ENCODE results near the gene CLIC2. TPM values are rescaled to one million over a fixed set of nuclear protein-coding genes. Genes with fewer than 3 reads are reported as not detected.

The CLIC2 gene
- polyA plus RNA-seq, 4 donors = 0.89 to 9.9 (median 5.8) TPM

DNA sequence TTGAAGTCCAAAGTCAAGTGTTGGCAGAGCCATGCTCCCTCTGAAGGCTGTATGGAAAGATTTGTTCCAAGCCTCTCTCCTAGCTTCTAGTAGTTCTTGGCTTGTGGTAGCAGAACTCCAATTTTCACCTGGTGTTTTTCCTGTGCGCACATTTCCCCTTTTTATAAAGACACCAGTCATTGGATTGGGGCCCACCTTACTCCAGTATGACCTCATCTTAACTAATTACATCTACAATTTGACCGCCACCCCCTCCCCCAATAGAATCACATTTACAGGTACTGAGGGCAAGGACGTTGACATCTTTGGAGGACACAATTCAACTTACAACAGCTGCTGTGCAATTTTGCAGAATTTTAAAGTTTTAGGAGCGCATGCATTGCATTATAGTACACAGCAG lies 86.9 kb downstream of the CLIC2 start:
- no peak for FAIRE-seq
- Histone ChIP-seq H3K27me3 (ENCODE audit: control insufficient read depth in 3 of 3, insufficient read depth in 3 of 3, low read length in 3 of 3) (no peaks in the 10 kb centered on the region), H3K36me3 (ENCODE audit: control insufficient read depth in 3 of 3, insufficient read depth in 2 of 3, low read depth in 1 of 3, low read length in 3 of 3) (no peaks in the 10 kb centered on the region), H3K9me3 (ENCODE audit: control insufficient read depth in 2 of 2, insufficient read depth in 1 of 2, low read depth in 1 of 2, low read length in 1 of 2) (no peaks in the 10 kb centered on the region), H3K27ac (ENCODE audit: low read depth in 1 of 3, low read length in 2 of 3) (no peak overlapping the region), H3K4me1 (ENCODE audit: control insufficient read depth in 3 of 3, insufficient read depth in 2 of 3, low read depth in 1 of 3, low read length in 2 of 3) (no peaks in the 10 kb centered on the region), H3K4me3 (ENCODE audit: low read depth in 1 of 3, low read length in 3 of 3) (no peak overlapping the region)
- no peak for DNase-seq
- WGBS, 3 donors = 68 to 78% (median 71%) methylated on average over 4 of the region's 4 CpGs

DNA sequence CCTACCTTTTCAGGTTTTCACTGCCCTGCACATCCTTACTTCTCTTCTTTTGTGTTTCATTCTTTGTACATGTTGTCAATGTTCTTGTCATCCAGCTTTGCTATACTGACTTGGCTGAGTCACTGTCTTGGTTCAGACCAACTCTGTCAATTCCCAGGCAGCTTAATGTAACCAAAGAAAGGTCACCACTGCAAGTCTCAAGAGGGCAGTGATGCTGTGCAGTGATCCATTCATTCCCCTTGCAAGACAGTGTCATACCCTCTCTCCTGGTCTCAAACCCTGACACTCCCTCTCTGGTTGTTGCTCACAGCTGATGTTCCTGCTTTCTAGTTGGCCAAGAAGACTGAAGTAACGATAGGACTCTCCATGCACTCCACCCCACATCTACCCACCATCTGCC lies 87.7 kb downstream of the CLIC2 start:
- FAIRE-seq (no peak), DNase-seq (no peak)
- 50 to 93% (median 89%) methylated on average over 1 of the region's 1 CpG for WGBS, 3 donors
- Histone ChIP-seq H3K9me3 (ENCODE audit: control insufficient read depth in 2 of 2, insufficient read depth in 1 of 2, low read depth in 1 of 2, low read length in 1 of 2) (no peaks in the 10 kb centered on the region), H3K36me3 (ENCODE audit: control insufficient read depth in 3 of 3, insufficient read depth in 2 of 3, low read depth in 1 of 3, low read length in 3 of 3) (no peaks in the 10 kb centered on the region), H3K27ac (ENCODE audit: low read depth in 1 of 3, low read length in 2 of 3) (no peak overlapping the region), H3K27me3 (ENCODE audit: control insufficient read depth in 3 of 3, insufficient read depth in 3 of 3, low read length in 3 of 3) (no peaks in the 10 kb centered on the region), H3K4me1 (ENCODE audit: control insufficient read depth in 3 of 3, insufficient read depth in 2 of 3, low read depth in 1 of 3, low read length in 2 of 3) (no peaks in the 10 kb centered on the region), H3K4me3 (ENCODE audit: low read depth in 1 of 3, low read length in 3 of 3) (no peak overlapping the region)

DNA sequence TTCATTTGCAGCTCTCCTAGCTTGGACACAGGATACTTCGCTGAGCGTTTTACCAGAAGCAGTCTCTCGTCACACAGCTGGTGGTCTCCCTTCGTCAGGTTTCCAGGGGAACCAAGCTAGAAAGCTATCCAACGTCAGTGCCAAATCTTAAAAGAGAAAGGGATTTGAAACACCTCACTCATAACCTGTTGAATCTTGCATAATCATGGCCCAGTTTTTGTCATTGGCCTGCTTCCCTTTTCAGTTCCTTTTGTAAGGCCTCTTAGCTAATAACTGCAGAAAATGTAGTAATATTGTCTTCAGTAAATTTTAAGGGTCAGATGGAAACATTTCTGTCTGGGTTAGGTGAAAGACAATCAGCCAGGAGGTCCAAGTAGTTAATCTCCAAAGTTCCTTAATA lies 92.1 kb downstream of the CLIC2 start:
- no peak for DNase-seq
- Histone ChIP-seq H3K27me3 (ENCODE audit: control insufficient read depth in 3 of 3, insufficient read depth in 3 of 3, low read length in 3 of 3) (no peaks in the 10 kb centered on the region), H3K36me3 (ENCODE audit: control insufficient read depth in 3 of 3, insufficient read depth in 2 of 3, low read depth in 1 of 3, low read length in 3 of 3) (peaks cover 0 to 4% (median 3%) of the 10 kb centered on the region in 3 donors), H3K9me3 (ENCODE audit: control insufficient read depth in 2 of 2, insufficient read depth in 1 of 2, low read depth in 1 of 2, low read length in 1 of 2) (no peaks in the 10 kb centered on the region), H3K4me1 (ENCODE audit: control insufficient read depth in 3 of 3, insufficient read depth in 2 of 3, low read depth in 1 of 3, low read length in 2 of 3) (no peaks in the 10 kb centered on the region), H3K4me3 (ENCODE audit: low read depth in 1 of 3, low read length in 3 of 3) (no peak overlapping the region), H3K27ac (ENCODE audit: low read depth in 1 of 3, low read length in 2 of 3) (no peak overlapping the region)
- no peak for FAIRE-seq
- 76 to 80% (median 77%) methylated on average over 5 of the region's 5 CpGs for WGBS, 3 donors

DNA sequence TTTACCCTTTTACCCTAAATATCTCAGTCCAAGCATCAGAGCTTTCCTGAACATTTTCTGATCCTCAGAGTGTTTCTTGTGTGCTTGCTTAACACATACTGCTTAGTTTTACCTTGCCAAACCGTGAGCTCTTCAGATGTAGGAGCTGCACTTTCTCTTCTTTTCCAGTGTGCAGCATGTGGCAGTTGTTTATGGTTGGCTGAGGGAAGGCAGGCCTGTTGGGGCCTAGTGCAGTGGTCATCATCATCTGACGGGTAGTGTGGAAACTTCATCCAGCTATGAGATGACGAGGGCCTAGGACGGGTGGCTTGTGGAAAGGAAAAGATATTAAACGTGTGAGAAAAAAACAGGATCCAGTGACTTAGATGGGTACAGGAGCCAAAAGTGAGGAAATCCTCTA lies 96.7 kb downstream of the CLIC2 start:
- Histone ChIP-seq H3K4me3 (ENCODE audit: low read depth in 1 of 3, low read length in 3 of 3) (no peak overlapping the region), H3K4me1 (ENCODE audit: control insufficient read depth in 3 of 3, insufficient read depth in 2 of 3, low read depth in 1 of 3, low read length in 2 of 3) (no peaks in the 10 kb centered on the region), H3K36me3 (ENCODE audit: control insufficient read depth in 3 of 3, insufficient read depth in 2 of 3, low read depth in 1 of 3, low read length in 3 of 3) (peaks cover 2 to 8% (median 3%) of the 10 kb centered on the region in 3 donors), H3K27ac (ENCODE audit: low read depth in 1 of 3, low read length in 2 of 3) (no peak overlapping the region), H3K9me3 (ENCODE audit: control insufficient read depth in 2 of 2, insufficient read depth in 1 of 2, low read depth in 1 of 2, low read length in 1 of 2) (no peaks in the 10 kb centered on the region), H3K27me3 (ENCODE audit: control insufficient read depth in 3 of 3, insufficient read depth in 3 of 3, low read length in 3 of 3) (no peaks in the 10 kb centered on the region)
- no peak for FAIRE-seq
- no peak for DNase-seq
- 75 to 93% (median 86%) methylated on average over 5 of the region's 5 CpGs for WGBS, 3 donors

DNA sequence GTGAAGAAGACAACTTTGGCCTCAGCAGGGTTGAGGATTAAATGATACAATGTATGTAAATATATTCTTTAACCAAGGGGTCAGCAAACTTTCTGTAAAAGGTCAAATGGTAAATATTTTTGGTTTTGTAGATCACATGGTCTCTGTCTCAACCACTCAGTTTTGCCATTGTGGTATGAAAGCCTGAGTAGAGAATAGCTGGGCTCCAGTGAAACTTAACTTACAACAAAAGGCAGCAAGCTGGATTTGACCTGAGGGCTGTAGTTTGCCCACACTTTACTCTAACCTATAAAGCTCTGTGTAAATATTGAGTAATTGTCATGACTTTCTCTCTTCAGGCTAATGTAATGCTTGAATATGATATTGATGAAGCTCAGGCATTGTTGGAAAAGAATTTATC lies 98.5 kb downstream of the CLIC2 start:
- no peak for DNase-seq
- Histone ChIP-seq H3K4me3 (ENCODE audit: low read depth in 1 of 3, low read length in 3 of 3) (no peak overlapping the region), H3K4me1 (ENCODE audit: control insufficient read depth in 3 of 3, insufficient read depth in 2 of 3, low read depth in 1 of 3, low read length in 2 of 3) (no peaks in the 10 kb centered on the region), H3K9me3 (ENCODE audit: control insufficient read depth in 2 of 2, insufficient read depth in 1 of 2, low read depth in 1 of 2, low read length in 1 of 2) (no peaks in the 10 kb centered on the region), H3K36me3 (ENCODE audit: control insufficient read depth in 3 of 3, insufficient read depth in 2 of 3, low read depth in 1 of 3, low read length in 3 of 3) (peaks cover 3 to 10% (median 4%) of the 10 kb centered on the region in 3 donors), H3K27ac (ENCODE audit: low read depth in 1 of 3, low read length in 2 of 3) (no peak overlapping the region), H3K27me3 (ENCODE audit: control insufficient read depth in 3 of 3, insufficient read depth in 3 of 3, low read length in 3 of 3) (no peaks in the 10 kb centered on the region)
- FAIRE-seq = no peak

DNA sequence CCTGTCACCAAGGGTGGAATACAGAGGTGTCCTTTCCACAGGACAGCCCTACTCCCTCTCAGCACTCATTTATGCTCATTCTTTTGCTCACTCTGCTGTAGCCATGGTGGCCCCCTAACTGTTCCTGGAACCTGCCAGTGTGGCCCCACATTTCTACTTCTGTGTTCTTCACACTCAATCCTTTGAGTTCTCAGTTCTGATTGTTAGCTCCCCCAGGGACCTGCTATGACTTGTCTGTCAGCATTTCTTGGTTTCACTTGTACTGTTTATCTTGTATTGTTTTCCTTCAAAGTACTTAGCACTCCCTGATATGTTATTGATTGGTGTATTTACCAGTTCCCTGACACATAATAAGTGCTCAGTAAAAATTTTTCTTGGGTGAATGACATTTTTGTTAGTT lies 103.3 kb downstream of the CLIC2 start:
- H3K27me3 ChIP-seq (ENCODE audit: control insufficient read depth in 3 of 3, insufficient read depth in 3 of 3, low read length in 3 of 3) = no peaks in the 10 kb centered on the region
- H3K9me3 ChIP-seq (ENCODE audit: control insufficient read depth in 2 of 2, insufficient read depth in 1 of 2, low read depth in 1 of 2, low read length in 1 of 2) = no peaks in the 10 kb centered on the region
- DNase-seq (no peak), FAIRE-seq (no peak)
- H3K4me1 ChIP-seq (ENCODE audit: control insufficient read depth in 3 of 3, insufficient read depth in 2 of 3, low read depth in 1 of 3, low read length in 2 of 3) = no peaks in the 10 kb centered on the region
- H3K36me3 ChIP-seq (ENCODE audit: control insufficient read depth in 3 of 3, insufficient read depth in 2 of 3, low read depth in 1 of 3, low read length in 3 of 3) = peaks cover 0 to 9% (median 4%) of the 10 kb centered on the region in 3 donors
- no peak overlapping the region for H3K27ac ChIP-seq (ENCODE audit: low read depth in 1 of 3, low read length in 2 of 3)
- no peak overlapping the region for H3K4me3 ChIP-seq (ENCODE audit: low read depth in 1 of 3, low read length in 3 of 3)

Other genes starting within 250 kb of the CLIC2 start
- gene VBP1, start 118.2 kb downstream of the CLIC2 start, polyA plus RNA-seq = 10 to 100 TPM; 35.1 to 39.1 (median 38.4) TPM
- gene RAB39B, start 70.1 kb downstream of the CLIC2 start, polyA plus RNA-seq = under 1 TPM in 3 of 4 donors, not detected in 1; 0.27 to 0.91 (median 0.50) TPM
- not detected for gene F8A2, start 47.5 kb upstream of the CLIC2 start, polyA plus RNA-seq
- 1 to 10 TPM in 3 of 4 donors, not detected in 1; 3.4 to 3.9 (median 3.8) TPM for gene F8A3, start 124.0 kb upstream of the CLIC2 start, polyA plus RNA-seq

Measured in small intestine (tissue), 7 donors.